OCI-LY7 (cell line): Measurements from ENCODE around the gene IER3.

Experiments
- EZH2phosphoT487 ChIP-seq: fragments of 200-600 bp; sonication (generic); IDR thresholded peaks from 2 replicates; pipeline ENCODE4 v1.6.1; 2018; ENCODE audit warnings: low read depth, borderline replicate concordance, mild to moderate bottlenecking, mixed run types, antibody characterized with exemption, low read length, moderate library complexity, mixed read lengths
- TF ChIP-seq, protein P1 (sequence below): fragments of 200-600 bp; sonication (generic); conservative IDR thresholded peaks from 2 replicates; pipeline ENCODE4 v1.5.1; 2014; ENCODE audit warnings: mild to moderate bottlenecking, antibody characterized with exemption, low read length, moderate library complexity, mixed read lengths

DNA sequence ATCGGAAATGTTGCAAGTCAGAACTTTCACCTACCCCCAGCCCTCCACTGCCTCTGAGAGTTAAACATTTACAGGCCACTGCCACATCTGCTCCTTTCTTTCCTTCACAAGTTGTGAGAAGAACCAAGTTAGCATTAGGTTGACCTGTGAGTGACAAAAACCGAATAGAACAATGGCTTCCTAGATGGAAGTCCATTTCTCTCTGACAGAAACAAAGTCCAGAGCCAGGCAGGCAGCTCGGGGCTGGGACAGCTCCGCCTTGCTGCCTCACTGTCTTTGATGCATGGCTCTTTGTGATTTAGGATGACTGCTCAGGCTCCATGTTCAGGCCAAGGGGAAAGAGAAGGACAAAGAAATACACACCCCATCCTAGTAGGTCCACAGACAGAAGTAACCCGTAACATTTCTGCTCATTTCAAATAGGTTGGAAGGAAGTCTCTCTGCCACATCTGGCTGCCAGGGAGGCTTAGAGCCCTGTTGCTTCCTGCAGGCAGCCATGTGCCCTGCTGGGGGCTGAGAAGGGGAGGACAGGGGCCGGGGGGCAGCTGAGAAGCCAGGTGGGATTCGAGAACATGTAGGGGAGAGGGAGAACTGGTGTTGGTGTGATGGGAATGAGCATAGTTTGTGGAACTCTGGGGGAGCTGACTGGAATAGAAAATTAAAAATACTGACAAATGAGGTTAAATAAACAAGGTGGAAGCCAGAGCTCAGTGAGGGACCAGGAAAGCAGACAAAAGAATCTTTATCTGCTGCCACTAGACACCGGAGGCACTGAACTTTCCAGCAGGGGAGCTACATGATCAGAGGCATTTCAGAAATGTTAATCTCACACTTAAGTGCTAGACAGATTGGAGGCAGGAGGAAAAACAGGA lies 19.5 kb upstream of the IER3 start:
- TF ChIP-seq, protein P1, sequence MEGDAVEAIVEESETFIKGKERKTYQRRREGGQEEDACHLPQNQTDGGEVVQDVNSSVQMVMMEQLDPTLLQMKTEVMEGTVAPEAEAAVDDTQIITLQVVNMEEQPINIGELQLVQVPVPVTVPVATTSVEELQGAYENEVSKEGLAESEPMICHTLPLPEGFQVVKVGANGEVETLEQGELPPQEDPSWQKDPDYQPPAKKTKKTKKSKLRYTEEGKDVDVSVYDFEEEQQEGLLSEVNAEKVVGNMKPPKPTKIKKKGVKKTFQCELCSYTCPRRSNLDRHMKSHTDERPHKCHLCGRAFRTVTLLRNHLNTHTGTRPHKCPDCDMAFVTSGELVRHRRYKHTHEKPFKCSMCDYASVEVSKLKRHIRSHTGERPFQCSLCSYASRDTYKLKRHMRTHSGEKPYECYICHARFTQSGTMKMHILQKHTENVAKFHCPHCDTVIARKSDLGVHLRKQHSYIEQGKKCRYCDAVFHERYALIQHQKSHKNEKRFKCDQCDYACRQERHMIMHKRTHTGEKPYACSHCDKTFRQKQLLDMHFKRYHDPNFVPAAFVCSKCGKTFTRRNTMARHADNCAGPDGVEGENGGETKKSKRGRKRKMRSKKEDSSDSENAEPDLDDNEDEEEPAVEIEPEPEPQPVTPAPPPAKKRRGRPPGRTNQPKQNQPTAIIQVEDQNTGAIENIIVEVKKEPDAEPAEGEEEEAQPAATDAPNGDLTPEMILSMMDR: no peak
- no peak for TF ChIP-seq EZH2phosphoT487
